Activated CD8-positive, alpha-beta T cell treated with anti-CD3 and anti-CD28 coated beads, Interleukin-2, amount 10 ng/mL, durations not matched to agents 7 days and 5 days (primary cell): ENCODE measurements around the gene ALOX5AP. TPM values are rescaled to one million over a fixed set of nuclear protein-coding genes. Genes with fewer than 3 reads are reported as not detected.

Experiments
- ATAC-seq: fragments of 150-1000 bp; cut with Tn5 transposase; one replicate; pipeline ENCODE4 v1.10.0; 2021; ENCODE audit warnings: moderate library complexity
- CTCF ChIA-PET: fragments of 350-600 bp; sonication (Branson Sonifier 250); formaldehyde crosslinking; loops from one replicate; lab custom pipeline; 2021; ENCODE audit warnings: antibody characterized with exemption; lab: Charles Lee
- POLR2A ChIA-PET: fragments of 350-600 bp; sonication (Branson Sonifier 250); formaldehyde crosslinking; loops from one replicate; lab custom pipeline; 2021; ENCODE audit warnings: antibody characterized with exemption; lab: Charles Lee
- DNase-seq: peaks from one replicate; pipeline ENCODE4 v3.0.0-alpha.2; 2020
- H3K27ac Mint-ChIP-seq: one replicate; pipeline ENCODE4 v1.8.0; 2021; ENCODE audit warnings: mild to moderate bottlenecking, mixed read lengths
- H3K27me3 Mint-ChIP-seq: one replicate; pipeline ENCODE4 v1.8.0; 2021; ENCODE audit warnings: low read depth, mixed read lengths
- H3K36me3 Mint-ChIP-seq: one replicate; pipeline ENCODE4 v1.8.0; 2021; ENCODE audit warnings: low read depth, mixed read lengths
- H3K4me1 Mint-ChIP-seq: one replicate; pipeline ENCODE4 v1.8.0; 2021; ENCODE audit warnings: low read depth, mixed read lengths
- H3K4me3 Mint-ChIP-seq: one replicate; pipeline ENCODE4 v1.8.0; 2021; ENCODE audit warnings: mild to moderate bottlenecking, mixed read lengths
- H3K9me3 Mint-ChIP-seq: one replicate; pipeline ENCODE4 v1.8.0; 2022; ENCODE audit warnings: mixed read lengths; ENCODE audit not compliant: insufficient read depth
- total RNA-seq, 2 experiments: library from RNA; stranded (reverse); gene quantifications; one replicate each; pipeline ENCODE4 v1.2.3, GENCODE V29; 2021

Gene ALOX5AP
- total RNA-seq, 2 experiments from 2014 or later: 71.0 to 75.4 TPM

- H3K27me3 Mint-ChIP-seq: peaks cover 9% of the 10 kb centered on the region
- H3K27ac Mint-ChIP-seq: peak overlapping the region; percentile 84
- peak; percentile 45 for DNase-seq
- no peaks in the 10 kb centered on the region for H3K9me3 Mint-ChIP-seq
- ATAC-seq: peak; percentile 88
- CTCF ChIA-PET: interaction anchor here (1.9 kb wide), 1 partner anchor 19 kb away, joined by 4 read pairs; no protein-coding TSS in a partner anchor
- POLR2A ChIA-PET: no interaction called here
- peaks cover 21% of the 10 kb centered on the region for H3K36me3 Mint-ChIP-seq
- no peak overlapping the region for H3K4me3 Mint-ChIP-seq
- H3K4me1 Mint-ChIP-seq: peaks cover 26% of the 10 kb centered on the region
Observed at GRCh38 chr13:30774214-30774730, 38.9 kb downstream of the ALOX5AP start.

- Mint-ChIP-seq H3K27ac (no peak overlapping the region), H3K27me3 (peaks cover 13% of the 10 kb centered on the region), H3K9me3 (no peaks in the 10 kb centered on the region), H3K36me3 (peaks cover 24% of the 10 kb centered on the region), H3K4me1 (peaks cover 26% of the 10 kb centered on the region), H3K4me3 (no peak overlapping the region)
- ChIA-PET CTCF (no interaction called here), POLR2A (no interaction called here)
- DNase-seq (no peak), ATAC-seq (no peak)
Observed at GRCh38 chr13:30776661-30777060, 41.3 kb downstream of the ALOX5AP start.

- H3K4me1 Mint-ChIP-seq: peaks cover 7% of the 10 kb centered on the region
- DNase-seq (no peak), ATAC-seq (no peak)
- POLR2A ChIA-PET: no interaction called here
- no peaks in the 10 kb centered on the region for H3K9me3 Mint-ChIP-seq
- no peak overlapping the region for H3K4me3 Mint-ChIP-seq
- H3K27me3 Mint-ChIP-seq: peaks cover 13% of the 10 kb centered on the region
- H3K27ac Mint-ChIP-seq: no peak overlapping the region
- CTCF ChIA-PET: interaction anchor here (0.8 kb wide), 1 partner anchor 16 kb away, joined by 3 read pairs; no protein-coding TSS in a partner anchor
- H3K36me3 Mint-ChIP-seq: peaks cover 12% of the 10 kb centered on the region
Observed at GRCh38 chr13:30779016-30779415, 43.7 kb downstream of the ALOX5AP start.

GRCh38 chr13:30779608-30780007 lies 44.3 kb downstream of the ALOX5AP start:
- peaks cover 13% of the 10 kb centered on the region for H3K27me3 Mint-ChIP-seq
- no peaks in the 10 kb centered on the region for H3K9me3 Mint-ChIP-seq
- no peak for ATAC-seq
- POLR2A ChIA-PET: no interaction called here
- no peak overlapping the region for H3K27ac Mint-ChIP-seq
- H3K4me1 Mint-ChIP-seq: peaks cover under 1% of the 10 kb centered on the region
- H3K4me3 Mint-ChIP-seq: no peak overlapping the region
- no peak for DNase-seq
- H3K36me3 Mint-ChIP-seq: peaks cover 10% of the 10 kb centered on the region
- CTCF ChIA-PET: no interaction called here

GRCh38 chr13:30780338-30780981 lies 45.1 kb downstream of the ALOX5AP start:
- Mint-ChIP-seq H3K36me3 (peaks cover 6% of the 10 kb centered on the region), H3K27me3 (peaks cover 13% of the 10 kb centered on the region), H3K9me3 (no peaks in the 10 kb centered on the region), H3K27ac (no peak overlapping the region), H3K4me1 (no peaks in the 10 kb centered on the region), H3K4me3 (no peak overlapping the region)
- ATAC-seq (no peak), DNase-seq (no peak)
- CTCF ChIA-PET: no interaction called here
- POLR2A ChIA-PET: no interaction called here

- ChIA-PET POLR2A (no interaction called here), CTCF (no interaction called here)
- H3K27ac Mint-ChIP-seq: no peak overlapping the region
- no peaks in the 10 kb centered on the region for H3K27me3 Mint-ChIP-seq
- DNase-seq: no peak
- ATAC-seq: no peak
- H3K4me3 Mint-ChIP-seq: no peak overlapping the region
- no peaks in the 10 kb centered on the region for H3K9me3 Mint-ChIP-seq
- H3K4me1 Mint-ChIP-seq: no peaks in the 10 kb centered on the region
- peaks cover 5% of the 10 kb centered on the region for H3K36me3 Mint-ChIP-seq
Observed at GRCh38 chr13:30785191-30785850, 50.0 kb downstream of the ALOX5AP start.

GRCh38 chr13:30786648-30787047 lies 51.3 kb downstream of the ALOX5AP start:
- H3K36me3 Mint-ChIP-seq: peaks cover 2% of the 10 kb centered on the region
- no peaks in the 10 kb centered on the region for H3K9me3 Mint-ChIP-seq
- H3K27ac Mint-ChIP-seq: no peak overlapping the region
- H3K27me3 Mint-ChIP-seq: no peaks in the 10 kb centered on the region
- ChIA-PET CTCF (no interaction called here), POLR2A (no interaction called here)
- no peaks in the 10 kb centered on the region for H3K4me1 Mint-ChIP-seq
- ATAC-seq: no peak
- no peak overlapping the region for H3K4me3 Mint-ChIP-seq
- DNase-seq: no peak

GRCh38 chr13:30787738-30788525 lies 52.6 kb downstream of the ALOX5AP start:
- H3K9me3 Mint-ChIP-seq: no peaks in the 10 kb centered on the region
- H3K27ac Mint-ChIP-seq: no peak overlapping the region
- H3K36me3 Mint-ChIP-seq: no peaks in the 10 kb centered on the region
- CTCF ChIA-PET: no interaction called here
- H3K4me3 Mint-ChIP-seq: no peak overlapping the region
- ATAC-seq: no peak
- H3K4me1 Mint-ChIP-seq: no peaks in the 10 kb centered on the region
- H3K27me3 Mint-ChIP-seq: no peaks in the 10 kb centered on the region
- POLR2A ChIA-PET: no interaction called here
- no peak for DNase-seq

GRCh38 chr13:30789166-30789862 lies 54.0 kb downstream of the ALOX5AP start:
- POLR2A ChIA-PET: no interaction called here
- no peaks in the 10 kb centered on the region for H3K9me3 Mint-ChIP-seq
- no peaks in the 10 kb centered on the region for H3K4me1 Mint-ChIP-seq
- DNase-seq (no peak), ATAC-seq (no peak)
- H3K36me3 Mint-ChIP-seq: no peaks in the 10 kb centered on the region
- no peak overlapping the region for H3K4me3 Mint-ChIP-seq
- no peaks in the 10 kb centered on the region for H3K27me3 Mint-ChIP-seq
- CTCF ChIA-PET: interaction anchor here (1.1 kb wide), 1 partner anchor 16 kb away, joined by 3 read pairs; no protein-coding TSS in a partner anchor
- H3K27ac Mint-ChIP-seq: no peak overlapping the region

GRCh38 chr13:30790592-30790991 lies 55.2 kb downstream of the ALOX5AP start:
- Mint-ChIP-seq H3K4me3 (no peak overlapping the region), H3K27ac (no peak overlapping the region), H3K27me3 (no peaks in the 10 kb centered on the region), H3K4me1 (peaks cover 10% of the 10 kb centered on the region), H3K9me3 (no peaks in the 10 kb centered on the region), H3K36me3 (peaks cover 3% of the 10 kb centered on the region)
- no peak for DNase-seq
- ChIA-PET POLR2A (no interaction called here), CTCF (no interaction called here)
- ATAC-seq: no peak

GRCh38 chr13:30791354-30792001 lies 56.1 kb downstream of the ALOX5AP start:
- Mint-ChIP-seq H3K4me1 (peaks cover 19% of the 10 kb centered on the region), H3K36me3 (peaks cover 3% of the 10 kb centered on the region), H3K27me3 (no peaks in the 10 kb centered on the region), H3K27ac (no peak overlapping the region), H3K9me3 (no peaks in the 10 kb centered on the region), H3K4me3 (no peak overlapping the region)
- CTCF ChIA-PET: interaction anchor here (0.9 to 1.3 kb wide), 2 partner anchors 55 to 659 kb away, joined by 3 to 5 read pairs; no protein-coding TSS in a partner anchor
- POLR2A ChIA-PET: no interaction called here
- DNase-seq: no peak
- ATAC-seq: no peak
